HepG2 (cell line): ENCODE data around the gene TDRD9. TPM values are rescaled to one million over a fixed set of nuclear protein-coding genes. Genes with fewer than 3 reads are reported as not detected.

Experiments used
- HOXA5 ChIP-seq: sonication (generic); formaldehyde crosslinking; IDR thresholded peaks from 2 replicates; pipeline ENCODE4 v1.4.0; 2020; ENCODE audit warnings: missing genetic modification reagents
- MIXL1 ChIP-seq: IDR thresholded peaks from 2 replicates; pipeline ENCODE4 v1.6.1; 2016
- MTA1 ChIP-seq: sonication (generic); formaldehyde crosslinking; IDR thresholded peaks from 2 replicates; pipeline ENCODE4 v1.4.0; 2020; ENCODE audit warnings: missing genetic modification reagents, mild to moderate bottlenecking, borderline replicate concordance
- TAF1 ChIP-seq: sonication (generic); formaldehyde crosslinking; IDR thresholded peaks from 2 replicates; pipeline ENCODE4 v1.4.0; 2020; ENCODE audit warnings: missing genetic modification reagents
- ZHX1 ChIP-seq: sonication (generic); formaldehyde crosslinking; IDR thresholded peaks from 2 replicates; pipeline ENCODE4 v1.8.1; 2022; ENCODE audit warnings: low read depth, mild to moderate bottlenecking, missing genetic modification reagents
- ZNF768 ChIP-seq: sonication (generic); formaldehyde crosslinking; IDR thresholded peaks from 2 replicates; pipeline ENCODE4 v1.4.0; 2020; ENCODE audit warnings: missing genetic modification reagents
- polyA plus RNA-seq, 8 experiments: library from polyadenylated mRNA; depleted of rRNA in 3 of 8; stranded (reverse) in 7 of 8; unstranded in 1 of 8; fragments of >200 nt; fragmentation: Illumina TruSeq in 4 of 8; extraction: Trizol in 4 of 8; gene quantifications; 2 replicates each; pipeline versions ENCODE4 v1.2.1 to v1.2.3, GENCODE V29; 2011 to 2016; ENCODE audit warnings: low read depth in 4 of 8, missing spikeins in 1 of 8, mixed read lengths in 1 of 8; ENCODE audit not compliant: insufficient read depth in 1 of 8
- total RNA-seq, 5 experiments: library from RNA; depleted of rRNA; stranded (reverse); fragments of >200 nt; fragmentation: Illumina TruSeq; extraction: Trizol; gene quantifications; 2 replicates each; pipeline ENCODE4 v1.2.3, GENCODE V29; 2016; ENCODE audit warnings: low read depth in 1 of 5
- TF ChIP-seq, protein P1 (sequence below): sonication (generic); formaldehyde crosslinking; IDR thresholded peaks from 2 replicates; pipeline ENCODE4 v1.5.0; 2020; ENCODE audit warnings: mild to moderate bottlenecking, missing genetic modification reagents, borderline replicate concordance

TDRD9 gene
- total and polyA plus RNA-seq, 2 of the 13 experiments (the other 11 are each of a cell fraction or from before 2014, with no cell fraction given): not detected

GRCh38 chr14:103890821-103891666 is 37.2 kb upstream of the TDRD9 start (continued):
- TF ChIP-seq ZHX1 (CRISPR knock-in tag) (0 out of 2 replicates have a peak, but pooled peaks have one; percentile 57), MTA1 (CRISPR knock-in tag) (peak; percentile 34; the same call in 1 of the 2 replicates), ZNF768 (CRISPR knock-in tag) (peak; percentile 88), TAF1 (CRISPR knock-in tag) (peak; percentile 21; the same call in 1 of the 2 replicates), HOXA5 (CRISPR knock-in tag) (peak; percentile 64; the same call in 1 of the 2 replicates), MIXL1 (CRISPR knock-in tag) (peak; percentile 49; the same call in 1 of the 2 replicates)
- TF ChIP-seq, protein P1, sequence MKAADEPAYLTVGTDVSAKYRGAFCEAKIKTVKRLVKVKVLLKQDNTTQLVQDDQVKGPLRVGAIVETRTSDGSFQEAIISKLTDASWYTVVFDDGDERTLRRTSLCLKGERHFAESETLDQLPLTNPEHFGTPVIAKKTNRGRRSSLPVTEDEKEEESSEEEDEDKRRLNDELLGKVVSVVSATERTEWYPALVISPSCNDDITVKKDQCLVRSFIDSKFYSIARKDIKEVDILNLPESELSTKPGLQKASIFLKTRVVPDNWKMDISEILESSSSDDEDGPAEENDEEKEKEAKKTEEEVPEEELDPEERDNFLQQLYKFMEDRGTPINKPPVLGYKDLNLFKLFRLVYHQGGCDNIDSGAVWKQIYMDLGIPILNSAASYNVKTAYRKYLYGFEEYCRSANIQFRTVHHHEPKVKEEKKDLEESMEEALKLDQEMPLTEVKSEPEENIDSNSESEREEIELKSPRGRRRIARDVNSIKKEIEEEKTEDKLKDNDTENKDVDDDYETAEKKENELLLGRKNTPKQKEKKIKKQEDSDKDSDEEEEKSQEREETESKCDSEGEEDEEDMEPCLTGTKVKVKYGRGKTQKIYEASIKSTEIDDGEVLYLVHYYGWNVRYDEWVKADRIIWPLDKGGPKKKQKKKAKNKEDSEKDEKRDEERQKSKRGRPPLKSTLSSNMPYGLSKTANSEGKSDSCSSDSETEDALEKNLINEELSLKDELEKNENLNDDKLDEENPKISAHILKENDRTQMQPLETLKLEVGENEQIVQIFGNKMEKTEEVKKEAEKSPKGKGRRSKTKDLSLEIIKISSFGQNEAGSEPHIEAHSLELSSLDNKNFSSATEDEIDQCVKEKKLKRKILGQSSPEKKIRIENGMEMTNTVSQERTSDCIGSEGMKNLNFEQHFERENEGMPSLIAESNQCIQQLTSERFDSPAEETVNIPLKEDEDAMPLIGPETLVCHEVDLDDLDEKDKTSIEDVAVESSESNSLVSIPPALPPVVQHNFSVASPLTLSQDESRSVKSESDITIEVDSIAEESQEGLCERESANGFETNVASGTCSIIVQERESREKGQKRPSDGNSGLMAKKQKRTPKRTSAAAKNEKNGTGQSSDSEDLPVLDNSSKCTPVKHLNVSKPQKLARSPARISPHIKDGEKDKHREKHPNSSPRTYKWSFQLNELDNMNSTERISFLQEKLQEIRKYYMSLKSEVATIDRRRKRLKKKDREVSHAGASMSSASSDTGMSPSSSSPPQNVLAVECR (CRISPR knock-in tag): peak; percentile 24; the same call in 1 of the 2 replicates
